Stomach (tissue), 4 donors: ENCODE data around the gene SPATC1L.

Source experiments
- CTCF ChIP-seq, 7 experiments: fragments of 450-650 bp in 4 of 7; fragments of 200-600 bp in 3 of 7; sonication (generic) in 3 of 7; IDR thresholded peaks; one replicate each; pipeline ENCODE4 v1.5.1; 2016 to 2019; ENCODE audit warnings: antibody characterized with exemption in 7 of 7, control low read depth in 2 of 7, mild to moderate bottlenecking in 1 of 7
- EP300 ChIP-seq: sonication (generic); formaldehyde crosslinking; IDR thresholded peaks from one replicate; pipeline ENCODE4 v1.6.1; 2017; ENCODE audit warnings: antibody characterized with exemption
- POLR2A ChIP-seq, 4 donors: fragments of 450-650 bp; IDR thresholded peaks; one replicate each; pipeline ENCODE4 v1.6.1; 2016; ENCODE audit warnings: antibody characterized with exemption in 4 of 4, control low read depth in 2 of 4, mild to moderate bottlenecking in 1 of 4, moderate library complexity in 1 of 4
- POLR2AphosphoS5 ChIP-seq, 3 donors: sonication (generic); formaldehyde crosslinking; IDR thresholded peaks; one replicate each; pipeline ENCODE4 v1.6.1; 2016; ENCODE audit warnings: antibody characterized with exemption in 3 of 3

- no peak for TF ChIP-seq POLR2A (IDR thresholded peaks at IDR 0.05)
- TF ChIP-seq EP300: no peak
- no peak for TF ChIP-seq POLR2AphosphoS5 (IDR thresholded peaks at IDR 0.05)
- peak in 1 of 7 experiments; percentile 4 for TF ChIP-seq CTCF (IDR thresholded peaks at IDR 0.05)
Measured at GRCh38 chr21:46122758-46123683, 61.2 kb downstream of the SPATC1L start.
